Neuron (in vitro differentiated cells): ENCODE results near the gene MTM1.

Experiments
- H2AFZ ChIP-seq: one replicate; pipeline ENCODE4 v1.6.1; 2013; ENCODE audit warnings: low read depth, mild to moderate bottlenecking, inconsistent platforms, low read length, moderate library complexity
- H3K27me3 ChIP-seq: one replicate; pipeline ENCODE4 v1.6.1; 2013; ENCODE audit warnings: low read length; ENCODE audit not compliant: insufficient read depth
- H3K36me3 ChIP-seq: one replicate; pipeline ENCODE4 v1.6.1; 2013; ENCODE audit warnings: low read length; ENCODE audit not compliant: insufficient read depth
- H3K4me1 ChIP-seq: one replicate; pipeline ENCODE4 v1.6.1; 2013; ENCODE audit warnings: low read length; ENCODE audit not compliant: insufficient read depth
- H3K4me3 ChIP-seq: 2 replicates; pipeline ENCODE4 v1.5.1; 2013; ENCODE audit warnings: mild to moderate bottlenecking, low read length, moderate library complexity
- H3K9me3 ChIP-seq: one replicate; pipeline ENCODE4 v1.6.1; 2013; ENCODE audit warnings: low read length

MTM1 gene

GRCh38 chrX:150543230-150544155 lies 24.9 kb upstream of the MTM1 start:
- H3K4me3 ChIP-seq: no peak overlapping the region
- no peak overlapping the region for H2AFZ ChIP-seq
- H3K27me3 ChIP-seq: no peaks in the 10 kb centered on the region
- no peaks in the 10 kb centered on the region for H3K36me3 ChIP-seq
- no peaks in the 10 kb centered on the region for H3K9me3 ChIP-seq
- H3K4me1 ChIP-seq: peaks cover 6% of the 10 kb centered on the region

GRCh38 chrX:150544222-150544787 lies 24.1 kb upstream of the MTM1 start:
- H3K36me3 ChIP-seq: no peaks in the 10 kb centered on the region

GRCh38 chrX:150544835-150545770 lies 23.3 kb upstream of the MTM1 start:
- H3K4me3 ChIP-seq: no peak overlapping the region
- H3K9me3 ChIP-seq: no peaks in the 10 kb centered on the region
- H3K27me3 ChIP-seq: no peaks in the 10 kb centered on the region
- peaks cover 6% of the 10 kb centered on the region for H3K4me1 ChIP-seq
- H2AFZ ChIP-seq: no peak overlapping the region
- H3K36me3 ChIP-seq: no peaks in the 10 kb centered on the region

More at GRCh38 chrX:150544222-150544787, 24.1 kb upstream of the MTM1 start:
- H3K9me3 ChIP-seq: no peaks in the 10 kb centered on the region
- no peak overlapping the region for H3K4me3 ChIP-seq
- H3K27me3 ChIP-seq: no peaks in the 10 kb centered on the region
- peaks cover 6% of the 10 kb centered on the region for H3K4me1 ChIP-seq
- H2AFZ ChIP-seq: no peak overlapping the region

GRCh38 chrX:150546711-150547153 lies 21.7 kb upstream of the MTM1 start:
- Histone ChIP-seq H3K9me3 (no peaks in the 10 kb centered on the region), H3K36me3 (no peaks in the 10 kb centered on the region), H3K27me3 (no peaks in the 10 kb centered on the region), H3K4me3 (no peak overlapping the region), H3K4me1 (peaks cover 6% of the 10 kb centered on the region), H2AFZ (no peak overlapping the region)

- peaks cover 6% of the 10 kb centered on the region for H3K4me1 ChIP-seq
- no peak overlapping the region for H2AFZ ChIP-seq
- H3K9me3 ChIP-seq: no peaks in the 10 kb centered on the region
- no peaks in the 10 kb centered on the region for H3K36me3 ChIP-seq
- no peaks in the 10 kb centered on the region for H3K27me3 ChIP-seq
- H3K4me3 ChIP-seq: no peak overlapping the region
Observed at GRCh38 chrX:150547375-150548115, 20.9 kb upstream of the MTM1 start.

GRCh38 chrX:150548251-150548650 lies 20.2 kb upstream of the MTM1 start:
- Histone ChIP-seq H3K4me1 (peaks cover 6% of the 10 kb centered on the region), H3K36me3 (no peaks in the 10 kb centered on the region), H3K4me3 (no peak overlapping the region), H3K9me3 (no peaks in the 10 kb centered on the region), H2AFZ (no peak overlapping the region), H3K27me3 (no peaks in the 10 kb centered on the region)

- Histone ChIP-seq H3K9me3 (no peaks in the 10 kb centered on the region), H2AFZ (no peak overlapping the region), H3K27me3 (no peaks in the 10 kb centered on the region)
Observed at GRCh38 chrX:150548684-150549083, 19.7 kb upstream of the MTM1 start.

GRCh38 chrX:150551963-150552362 lies 16.5 kb upstream of the MTM1 start:
- Histone ChIP-seq H2AFZ (no peak overlapping the region), H3K4me3 (no peak overlapping the region)

More at GRCh38 chrX:150548684-150549083, 19.7 kb upstream of the MTM1 start:
- Histone ChIP-seq H3K36me3 (no peaks in the 10 kb centered on the region), H3K4me1 (peaks cover 6% of the 10 kb centered on the region), H3K4me3 (no peak overlapping the region)

GRCh38 chrX:150558424-150558823 lies 10.0 kb upstream of the MTM1 start:
- no peaks in the 10 kb centered on the region for H3K27me3 ChIP-seq
- no peak overlapping the region for H3K4me3 ChIP-seq
- H2AFZ ChIP-seq: no peak overlapping the region
- H3K36me3 ChIP-seq: no peaks in the 10 kb centered on the region
- no peaks in the 10 kb centered on the region for H3K9me3 ChIP-seq
- H3K4me1 ChIP-seq: no peaks in the 10 kb centered on the region

More at GRCh38 chrX:150551963-150552362, 16.5 kb upstream of the MTM1 start:
- H3K27me3 ChIP-seq: no peaks in the 10 kb centered on the region
- H3K9me3 ChIP-seq: no peaks in the 10 kb centered on the region
- no peaks in the 10 kb centered on the region for H3K4me1 ChIP-seq
- H3K36me3 ChIP-seq: no peaks in the 10 kb centered on the region

- no peaks in the 10 kb centered on the region for H3K36me3 ChIP-seq
- no peak overlapping the region for H2AFZ ChIP-seq
- no peaks in the 10 kb centered on the region for H3K9me3 ChIP-seq
- H3K4me1 ChIP-seq: peaks cover 31% of the 10 kb centered on the region
- no peaks in the 10 kb centered on the region for H3K27me3 ChIP-seq
- no peak overlapping the region for H3K4me3 ChIP-seq
Observed at GRCh38 chrX:150564838-150565237, 3.6 kb upstream of the MTM1 start.

GRCh38 chrX:150565551-150565950 lies 2.9 kb upstream of the MTM1 start:
- Histone ChIP-seq H3K4me1 (peaks cover 31% of the 10 kb centered on the region), H2AFZ (no peak overlapping the region), H3K27me3 (no peaks in the 10 kb centered on the region)

GRCh38 chrX:150566734-150567182 lies 1.7 kb upstream of the MTM1 start:
- Histone ChIP-seq H3K27me3 (no peaks in the 10 kb centered on the region), H3K4me3 (no peak overlapping the region), H2AFZ (no peak overlapping the region), H3K36me3 (no peaks in the 10 kb centered on the region), H3K4me1 (peaks cover 31% of the 10 kb centered on the region), H3K9me3 (no peaks in the 10 kb centered on the region)

More at GRCh38 chrX:150565551-150565950, 2.9 kb upstream of the MTM1 start:
- H3K4me3 ChIP-seq: no peak overlapping the region
- H3K9me3 ChIP-seq: no peaks in the 10 kb centered on the region
- H3K36me3 ChIP-seq: no peaks in the 10 kb centered on the region
